WI38 (cell line): ENCODE measurements around the gene SPAG7.

Experiments
- H3K4me3 ChIP-seq: 2 replicates; pipeline ENCODE4 v1.5.1; 2011; ENCODE audit warnings: low read depth, mild to moderate bottlenecking, control low read depth, low read length
- CTCF ChIP-seq: IDR thresholded peaks from 2 replicates; pipeline ENCODE4 v1.5.1; 2012; ENCODE audit warnings: low read depth, mild to moderate bottlenecking, control low read depth, low read length

SPAG7 gene

GRCh38 chr17:4986951-4987766, 19.5 kb upstream of the SPAG7 start, which contains the start of gene CAMTA2:
CAMTA2 (minus strand) TSS chr17:4987675; CDS start chr17:4986222, 1,453 bp downstream.
- peak; percentile 54 for TF ChIP-seq CTCF

GRCh38 chr17:4986403-4986802, 18.8 kb upstream of the SPAG7 start:
- no peak for TF ChIP-seq CTCF
- H3K4me3 ChIP-seq, result peak overlapping the region; percentile 84

More at GRCh38 chr17:4986951-4987766, 19.5 kb upstream of the SPAG7 start, which contains the start of gene CAMTA2:
- peak within 1 kb of the TSS; percentile 84 for H3K4me3 ChIP-seq

- TF ChIP-seq CTCF, result no peak
- H3K4me3 ChIP-seq, result no peak overlapping the region
Measured at GRCh38 chr17:4982305-4982704, 14.7 kb upstream of the SPAG7 start.

- TF ChIP-seq CTCF, result peak; percentile 70
- H3K4me3 ChIP-seq, result no peak overlapping the region
Measured at GRCh38 chr17:4980644-4981216, 13.1 kb upstream of the SPAG7 start.

GRCh38 chr17:4978726-4979125, 11.1 kb upstream of the SPAG7 start:
- no peak overlapping the region for H3K4me3 ChIP-seq
- no peak for TF ChIP-seq CTCF

- TF ChIP-seq CTCF, result no peak
- no peak overlapping the region for H3K4me3 ChIP-seq
Measured at GRCh38 chr17:4974115-4974670, 6.6 kb upstream of the SPAG7 start.
